Psoas muscle (tissue), 8 donors: Measurements from ENCODE around the gene SLC9C2. TPM values are rescaled to one million over a fixed set of nuclear protein-coding genes. Genes with fewer than 3 reads are reported as not detected.

ENCODE experiments used
- ATAC-seq, 4 donors: fragments of 200-7000 bp; cut with Tn5 transposase; one replicate each; pipeline ENCODE4 v1.9.1; 2020; ENCODE audit warnings: moderate library complexity in 3 of 4, mild to moderate bottlenecking in 2 of 4
- DNase-seq, 2 donors: peaks; one replicate each; pipeline ENCODE4 v3.0.0-alpha.2; 2020
- H3K27ac ChIP-seq: fragments of 200-600 bp; one replicate; pipeline ENCODE4 v1.8.0; 2022
- H3K27me3 ChIP-seq, 3 donors: fragments of 200-600 bp in 1 of 3; one replicate each; pipeline versions ENCODE4 v1.6.1 to v1.8.0; 2013 to 2022; ENCODE audit warnings: low read length in 2 of 3, mild to moderate bottlenecking in 2 of 3, moderate library complexity in 1 of 3; ENCODE audit not compliant: insufficient read depth in 3 of 3
- H3K36me3 ChIP-seq, 2 donors: fragments of 200-600 bp in 1 of 2; one replicate each; pipeline versions ENCODE4 v1.6.1 to v1.8.0; 2013 to 2022; ENCODE audit warnings: low read depth in 1 of 2, mild to moderate bottlenecking in 1 of 2, moderate library complexity in 1 of 2; ENCODE audit not compliant: insufficient read depth in 1 of 2
- H3K4me1 ChIP-seq: fragments of 200-600 bp; one replicate; pipeline ENCODE4 v1.8.0; 2022
- H3K4me3 ChIP-seq: fragments of 200-600 bp; one replicate; pipeline ENCODE4 v1.8.0; 2022; ENCODE audit warnings: mild to moderate bottlenecking
- H3K9me3 ChIP-seq: fragments of 200-600 bp; one replicate; pipeline ENCODE4 v1.8.0; 2022
- WGBS, 3 donors: extraction: QIAGEN DNeasy Blood & Tissue Kit; methylation state at CpG; one replicate each; pipeline versions ENCODE4 v1.1.6 to v1.1.7; 2013; 5-methylcytosine and 5-hydroxymethylcytosine counted together
- intact Hi-C, 2 donors: fragments of 100-400 bp; cut with DNase I; formaldehyde crosslinking; loops; one replicate each; pipeline versions ENCODE4 v1.11.0 to v1.14.2; 2022
- polyA plus RNA-seq, 3 donors: library from polyadenylated mRNA; stranded (reverse); fragments of 200-250 nt; gene quantifications; one replicate each; pipeline ENCODE4 v1.2.3, GENCODE V29; 2013
- total RNA-seq, 4 donors: library from RNA; stranded (reverse); fragmentation: NEBNext Ultra II Directional in 2 of 4; extraction: Animal tissue kit (Norgen Biotek cat#: 25700) in 2 of 4; gene quantifications; one replicate each; pipeline versions ENCODE4 v1.2.1 to v1.2.4, GENCODE V29; 2021 to 2023
- TF ChIP-seq, protein P1 (sequence below): fragments of 200-600 bp; IDR thresholded peaks from one replicate; pipeline ENCODE4 v1.8.0; 2022; ENCODE audit warnings: antibody characterized with exemption
- donor health status: healthy with polysubstance abuse.
- donor health status: DM: no; HTN: no; CAD: no; lungs with moderate emphysema.
- donor health status: Bipolar disorder and iron deficiency.
- donor health status: healthy.
- donor health status: DM: yes; HTN: yes; CAD: no.
- donor health status: DM: no; HTN: no; CAD: no.
- donor health status: DM: no; HTN: no; CAD: no.
- donor health status: DM: yes; HTN: yes; CAD: no.

The SLC9C2 gene
- total and polyA plus RNA-seq, 7 donors, result not detected

- WGBS, 3 donors, result 48 to 50% (median 49%) methylated on average over 5 of the region's 5 CpGs
- H3K4me3 ChIP-seq, result no peak overlapping the region
- no peaks in the 10 kb centered on the region for H3K36me3 ChIP-seq
- no peak for DNase-seq
- no peaks in the 10 kb centered on the region for H3K4me1 ChIP-seq
- H3K27ac ChIP-seq, result no peak overlapping the region
- TF ChIP-seq, protein P1, sequence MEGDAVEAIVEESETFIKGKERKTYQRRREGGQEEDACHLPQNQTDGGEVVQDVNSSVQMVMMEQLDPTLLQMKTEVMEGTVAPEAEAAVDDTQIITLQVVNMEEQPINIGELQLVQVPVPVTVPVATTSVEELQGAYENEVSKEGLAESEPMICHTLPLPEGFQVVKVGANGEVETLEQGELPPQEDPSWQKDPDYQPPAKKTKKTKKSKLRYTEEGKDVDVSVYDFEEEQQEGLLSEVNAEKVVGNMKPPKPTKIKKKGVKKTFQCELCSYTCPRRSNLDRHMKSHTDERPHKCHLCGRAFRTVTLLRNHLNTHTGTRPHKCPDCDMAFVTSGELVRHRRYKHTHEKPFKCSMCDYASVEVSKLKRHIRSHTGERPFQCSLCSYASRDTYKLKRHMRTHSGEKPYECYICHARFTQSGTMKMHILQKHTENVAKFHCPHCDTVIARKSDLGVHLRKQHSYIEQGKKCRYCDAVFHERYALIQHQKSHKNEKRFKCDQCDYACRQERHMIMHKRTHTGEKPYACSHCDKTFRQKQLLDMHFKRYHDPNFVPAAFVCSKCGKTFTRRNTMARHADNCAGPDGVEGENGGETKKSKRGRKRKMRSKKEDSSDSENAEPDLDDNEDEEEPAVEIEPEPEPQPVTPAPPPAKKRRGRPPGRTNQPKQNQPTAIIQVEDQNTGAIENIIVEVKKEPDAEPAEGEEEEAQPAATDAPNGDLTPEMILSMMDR, result no peak
- intact Hi-C loops, result no loop called here
- no peaks in the 10 kb centered on the region for H3K9me3 ChIP-seq
- H3K27me3 ChIP-seq, result peaks cover 0 to 2% (median 0%) of the 10 kb centered on the region in 3 donors
- ATAC-seq, result no peak
These were observed 47.1 kb downstream of the SLC9C2 start for GRCh38 chr1:173555651-173556305.

GRCh38 chr1:173554541-173555250 lies 48.2 kb downstream of the SLC9C2 start:
- no peak overlapping the region for H3K27ac ChIP-seq
- H3K9me3 ChIP-seq, result no peaks in the 10 kb centered on the region
- H3K36me3 ChIP-seq, result no peaks in the 10 kb centered on the region
- WGBS, 3 donors, result 76 to 85% (median 84%) methylated on average over 6 of the region's 6 CpGs
- peaks cover 0 to 2% (median 0%) of the 10 kb centered on the region in 3 donors for H3K27me3 ChIP-seq
- no peak overlapping the region for H3K4me3 ChIP-seq
- TF ChIP-seq, protein P1, result no peak
- ATAC-seq, result no peak
- H3K4me1 ChIP-seq, result no peaks in the 10 kb centered on the region
- intact Hi-C loops, result no loop called here
- no peak for DNase-seq

GRCh38 chr1:173554089-173554488 lies 48.8 kb downstream of the SLC9C2 start:
- Histone ChIP-seq H3K36me3 (no peaks in the 10 kb centered on the region), H3K27ac (no peak overlapping the region), H3K27me3 (peaks cover 0 to 2% (median 0%) of the 10 kb centered on the region in 3 donors), H3K9me3 (no peaks in the 10 kb centered on the region), H3K4me3 (no peak overlapping the region), H3K4me1 (no peaks in the 10 kb centered on the region)
- intact Hi-C loops, result no loop called here
- 61 to 79% (median 78%) methylated on average over 4 of the region's 4 CpGs for WGBS, 3 donors
- TF ChIP-seq, protein P1, result no peak
- ATAC-seq (no peak), DNase-seq (no peak)

GRCh38 chr1:173553312-173553711 lies 49.6 kb downstream of the SLC9C2 start:
- TF ChIP-seq, protein P1, result no peak
- Histone ChIP-seq H3K27ac (no peak overlapping the region), H3K36me3 (no peaks in the 10 kb centered on the region), H3K27me3 (peaks cover 0 to 2% (median 0%) of the 10 kb centered on the region in 3 donors), H3K4me3 (no peak overlapping the region), H3K4me1 (no peaks in the 10 kb centered on the region), H3K9me3 (no peaks in the 10 kb centered on the region)
- ATAC-seq (no peak), DNase-seq (no peak)
- intact Hi-C loops, result no loop called here
